BE2C (cell line): Measurements from ENCODE around the gene CD160.
"Not testable (repeated sequence)": the region's sequence is repeated elsewhere in the genome, so short reads cannot be mapped to it uniquely, and the experiment has no call there.

Experiments used
- DNase-seq: peaks from one replicate; pipeline ENCODE4 v3.0.0-alpha.2; 2020
- H3K27me3 ChIP-seq: fragments of 250-450 bp; sonication (Bioruptor Pico); 2 replicates; pipeline ENCODE4 v1.5.1; 2020; ENCODE audit warnings: mild to moderate bottlenecking
- H3K36me3 ChIP-seq: fragments of 250-450 bp; sonication (Bioruptor Pico); 2 replicates; pipeline ENCODE4 v1.5.1; 2020; ENCODE audit warnings: mild to moderate bottlenecking
- H3K4me1 ChIP-seq: fragments of 250-450 bp; sonication (Bioruptor Pico); 2 replicates; pipeline ENCODE4 v1.5.1; 2020
- H3K4me3 ChIP-seq: 2 replicates; pipeline ENCODE4 v1.5.1; 2011; ENCODE audit warnings: low read depth, low read length
- H3K9me3 ChIP-seq: fragments of 250-450 bp; sonication (Bioruptor Pico); 2 replicates; pipeline ENCODE4 v1.5.1; 2020
- TF ChIP-seq, protein P1 (sequence below): IDR thresholded peaks from 2 replicates; pipeline ENCODE4 v1.5.1; 2012; ENCODE audit warnings: mild to moderate bottlenecking, low read depth, low read length

The CD160 gene

DNA sequence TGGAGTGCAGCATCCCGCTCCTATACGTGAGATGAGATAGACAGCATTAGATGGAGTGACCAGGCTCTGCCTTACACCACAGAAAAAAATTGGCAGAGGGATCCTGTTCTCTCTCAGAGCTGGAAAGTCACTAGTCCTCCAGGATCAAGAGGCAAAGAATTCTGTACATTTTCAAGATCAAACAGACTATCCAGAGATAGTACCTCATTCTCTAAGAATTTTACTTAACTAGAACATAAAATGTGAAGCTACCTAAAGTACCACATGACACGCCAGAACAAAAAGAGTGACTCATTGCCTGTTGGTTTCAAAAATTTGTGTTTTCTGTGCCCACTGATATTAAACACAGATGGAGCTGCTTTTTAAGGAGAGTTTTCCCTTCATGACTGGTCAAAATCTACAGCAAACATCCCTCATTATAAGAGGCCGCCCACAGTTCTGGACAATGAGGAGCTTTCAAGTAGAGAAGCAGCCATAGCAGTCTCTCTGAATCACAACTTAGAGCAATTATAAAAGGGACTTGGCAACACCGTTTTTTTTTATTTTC, 32.3 kb downstream of the CD160 start:
- no peaks in the 10 kb centered on the region for H3K4me1 ChIP-seq
- DNase-seq: no peak
- no peak overlapping the region for H3K4me3 ChIP-seq
- peaks cover 26% of the 10 kb centered on the region for H3K36me3 ChIP-seq
- TF ChIP-seq, protein P1, sequence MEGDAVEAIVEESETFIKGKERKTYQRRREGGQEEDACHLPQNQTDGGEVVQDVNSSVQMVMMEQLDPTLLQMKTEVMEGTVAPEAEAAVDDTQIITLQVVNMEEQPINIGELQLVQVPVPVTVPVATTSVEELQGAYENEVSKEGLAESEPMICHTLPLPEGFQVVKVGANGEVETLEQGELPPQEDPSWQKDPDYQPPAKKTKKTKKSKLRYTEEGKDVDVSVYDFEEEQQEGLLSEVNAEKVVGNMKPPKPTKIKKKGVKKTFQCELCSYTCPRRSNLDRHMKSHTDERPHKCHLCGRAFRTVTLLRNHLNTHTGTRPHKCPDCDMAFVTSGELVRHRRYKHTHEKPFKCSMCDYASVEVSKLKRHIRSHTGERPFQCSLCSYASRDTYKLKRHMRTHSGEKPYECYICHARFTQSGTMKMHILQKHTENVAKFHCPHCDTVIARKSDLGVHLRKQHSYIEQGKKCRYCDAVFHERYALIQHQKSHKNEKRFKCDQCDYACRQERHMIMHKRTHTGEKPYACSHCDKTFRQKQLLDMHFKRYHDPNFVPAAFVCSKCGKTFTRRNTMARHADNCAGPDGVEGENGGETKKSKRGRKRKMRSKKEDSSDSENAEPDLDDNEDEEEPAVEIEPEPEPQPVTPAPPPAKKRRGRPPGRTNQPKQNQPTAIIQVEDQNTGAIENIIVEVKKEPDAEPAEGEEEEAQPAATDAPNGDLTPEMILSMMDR: no peak
- no peaks in the 10 kb centered on the region for H3K9me3 ChIP-seq
- no peaks in the 10 kb centered on the region for H3K27me3 ChIP-seq

DNA sequence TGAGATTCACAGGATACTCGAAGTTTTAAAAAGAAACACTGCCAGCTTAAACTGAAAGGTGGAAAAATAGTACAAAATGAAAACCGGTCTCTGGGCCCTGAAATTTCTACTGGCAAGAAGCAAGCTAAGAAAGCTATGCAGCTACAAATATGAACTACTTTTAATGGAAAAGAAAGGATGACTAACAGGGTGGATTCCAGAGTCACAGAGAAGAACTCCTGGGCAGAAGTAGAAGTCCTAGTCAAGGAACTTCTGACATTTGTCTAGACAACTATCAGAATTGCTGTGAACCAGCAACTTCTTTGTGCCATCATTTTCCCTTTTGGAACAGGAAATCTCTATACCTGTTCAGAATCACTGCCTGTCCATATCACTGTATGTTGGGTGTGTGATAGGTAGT, 38.1 kb downstream of the CD160 start:
- Histone ChIP-seq H3K9me3 (peaks cover 3% of the 10 kb centered on the region), H3K4me3 (no peak overlapping the region), H3K36me3 (peaks cover 21% of the 10 kb centered on the region), H3K27me3 (no peaks in the 10 kb centered on the region), H3K4me1 (no peaks in the 10 kb centered on the region)
- no peak for DNase-seq
- TF ChIP-seq, protein P1: no peak

DNA sequence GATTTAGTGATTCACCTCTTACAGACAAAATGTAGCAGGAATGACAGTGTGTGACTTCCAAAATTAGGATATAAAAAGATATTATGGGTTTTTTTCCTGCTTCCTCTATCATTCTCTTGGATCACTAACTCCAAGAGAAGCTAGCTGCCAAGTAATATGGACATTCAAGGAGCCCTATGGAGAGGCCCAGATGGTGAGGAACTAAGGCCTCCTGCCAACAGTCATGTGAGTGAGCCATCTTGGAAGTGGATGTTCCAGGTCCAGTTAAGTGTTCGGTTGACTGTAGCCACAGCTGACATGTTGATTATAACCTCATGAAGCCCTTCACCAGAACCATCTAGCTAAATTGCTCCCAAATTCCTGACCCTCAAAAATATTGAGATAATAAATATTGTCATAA, 38.8 kb downstream of the CD160 start:
- peaks cover 19% of the 10 kb centered on the region for H3K36me3 ChIP-seq
- TF ChIP-seq, protein P1: no peak
- H3K9me3 ChIP-seq: peaks cover 3% of the 10 kb centered on the region
- no peak for DNase-seq
- no peaks in the 10 kb centered on the region for H3K27me3 ChIP-seq
- H3K4me1 ChIP-seq: no peaks in the 10 kb centered on the region
- no peak overlapping the region for H3K4me3 ChIP-seq

DNA sequence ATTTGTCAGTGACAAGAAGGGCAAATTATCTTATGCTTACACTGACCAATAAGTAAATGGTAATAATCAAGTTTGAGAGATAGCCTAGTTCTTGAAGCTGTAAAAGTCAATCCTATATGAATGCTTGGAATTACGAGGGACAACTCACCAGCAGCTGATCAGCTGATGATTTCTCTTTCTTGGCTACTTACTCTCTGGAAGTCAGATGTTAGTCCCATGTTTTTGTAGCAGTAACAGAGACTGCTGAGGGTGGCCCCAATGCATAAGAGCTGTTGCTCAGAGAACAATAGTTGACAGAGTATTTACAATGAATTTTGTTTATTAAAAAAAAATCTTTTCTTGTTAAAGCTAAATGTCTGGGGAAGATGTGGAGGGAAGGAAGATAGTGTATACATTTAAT, 39.3 kb downstream of the CD160 start:
- Histone ChIP-seq H3K27me3 (no peaks in the 10 kb centered on the region), H3K4me1 (no peaks in the 10 kb centered on the region), H3K36me3 (peaks cover 20% of the 10 kb centered on the region), H3K9me3 (peaks cover 3% of the 10 kb centered on the region), H3K4me3 (no peak overlapping the region)
- no peak for DNase-seq
- TF ChIP-seq, protein P1: no peak

DNA sequence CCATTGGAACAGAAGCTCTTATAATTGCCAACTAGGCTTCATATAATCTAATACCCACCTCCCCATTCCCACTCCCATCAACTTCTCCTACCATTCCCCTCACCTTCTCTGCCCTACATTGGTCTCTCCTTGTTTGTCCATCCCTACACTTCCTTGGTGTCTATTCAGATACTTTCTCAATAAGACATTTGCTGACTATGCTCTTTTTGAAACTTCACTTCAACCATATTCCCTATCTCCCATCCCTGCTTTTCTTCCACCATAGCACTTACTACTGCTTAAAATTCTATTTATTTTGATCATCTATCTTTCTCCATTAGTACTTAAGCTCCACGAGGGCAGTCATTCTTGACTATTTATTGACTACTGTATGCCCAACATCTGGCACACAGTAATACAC, 40.4 kb downstream of the CD160 start:
- no peaks in the 10 kb centered on the region for H3K27me3 ChIP-seq

DNA sequence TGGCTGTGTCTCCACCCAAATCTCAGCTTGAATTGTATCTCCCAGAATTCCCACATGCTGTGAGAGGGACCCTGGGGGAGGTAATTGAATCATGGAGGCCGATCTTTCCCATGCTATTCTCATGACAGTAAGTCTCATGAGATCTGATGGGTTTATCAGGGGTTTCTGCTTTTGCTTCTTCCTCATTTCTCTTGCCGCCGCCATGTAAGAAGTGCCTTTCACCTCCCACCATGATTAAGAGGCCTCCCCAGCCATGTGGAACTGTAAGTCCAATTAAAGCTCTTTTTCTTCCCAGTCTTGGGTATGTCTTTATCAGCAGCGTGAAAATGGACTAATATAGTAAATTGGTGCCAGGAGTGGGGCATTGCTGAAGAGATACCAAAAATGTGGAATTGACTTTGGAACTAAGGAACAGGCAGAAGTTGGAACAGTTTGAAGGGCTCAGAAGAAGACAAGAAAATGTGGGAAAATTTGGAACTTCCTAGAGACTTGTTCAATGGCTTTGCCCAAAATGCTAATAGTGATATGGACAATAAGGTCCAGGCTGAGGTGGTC, 41.2 kb downstream of the CD160 start:
- not testable (repeated sequence) for H3K9me3 ChIP-seq, DNase-seq, H3K4me3 ChIP-seq

More for the DNA sequence above, 40.4 kb downstream of the CD160 start:
- Histone ChIP-seq H3K4me3 (no peak overlapping the region), H3K36me3 (peaks cover 20% of the 10 kb centered on the region), H3K9me3 (peaks cover 3% of the 10 kb centered on the region), H3K4me1 (no peaks in the 10 kb centered on the region)
- DNase-seq: no peak
- TF ChIP-seq, protein P1: no peak

DNA sequence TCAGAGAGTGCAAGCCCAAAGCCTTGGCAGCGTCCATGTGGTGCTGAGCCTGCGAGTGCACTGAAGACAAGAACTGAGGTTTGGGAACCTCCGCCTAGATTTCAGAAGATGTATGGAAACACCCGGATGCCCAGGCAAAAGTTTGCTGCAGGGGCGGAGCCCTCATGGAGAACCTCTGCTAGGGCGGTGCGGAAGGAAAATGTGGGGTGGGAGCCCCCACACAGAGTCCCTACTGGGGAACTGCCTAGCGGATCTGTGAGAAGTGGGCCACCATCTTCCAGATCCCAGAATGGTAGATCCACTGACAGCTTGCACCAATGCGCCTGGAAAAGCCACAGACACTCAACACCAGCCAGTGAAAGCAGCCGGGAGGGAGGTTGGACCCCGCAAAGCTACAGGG, 42.2 kb downstream of the CD160 start:
- peaks cover 20% of the 10 kb centered on the region for H3K36me3 ChIP-seq
- H3K4me3 ChIP-seq, H3K27me3 ChIP-seq, DNase-seq, H3K4me1 ChIP-seq, H3K9me3 ChIP-seq: not testable (repeated sequence)

More for the DNA sequence above, 41.2 kb downstream of the CD160 start:
- H3K36me3 ChIP-seq: peaks cover 20% of the 10 kb centered on the region
- not testable (repeated sequence) for H3K4me1 ChIP-seq, H3K27me3 ChIP-seq

DNA sequence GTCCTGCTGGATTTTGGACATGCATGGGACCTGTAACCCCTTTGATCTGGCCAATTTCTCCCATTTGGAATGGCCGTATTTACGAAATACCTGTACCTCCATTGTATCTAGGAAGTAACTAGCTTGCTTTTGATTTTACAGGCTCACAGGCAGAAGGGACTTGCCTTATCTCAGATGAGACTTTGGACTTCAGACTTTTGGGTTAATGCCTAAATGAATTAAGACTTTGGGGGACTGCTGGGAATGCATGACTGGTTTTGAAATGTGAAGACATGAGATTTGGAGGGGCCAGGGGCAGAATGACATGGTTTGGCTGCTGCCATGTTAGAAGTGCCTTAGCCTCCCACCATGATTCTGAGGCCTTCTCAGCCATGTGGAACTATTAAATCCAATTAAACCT, 42.7 kb downstream of the CD160 start:
- H3K9me3 ChIP-seq, DNase-seq, H3K27me3 ChIP-seq, H3K4me1 ChIP-seq, H3K4me3 ChIP-seq: not testable (repeated sequence)
- peaks cover 20% of the 10 kb centered on the region for H3K36me3 ChIP-seq

DNA sequence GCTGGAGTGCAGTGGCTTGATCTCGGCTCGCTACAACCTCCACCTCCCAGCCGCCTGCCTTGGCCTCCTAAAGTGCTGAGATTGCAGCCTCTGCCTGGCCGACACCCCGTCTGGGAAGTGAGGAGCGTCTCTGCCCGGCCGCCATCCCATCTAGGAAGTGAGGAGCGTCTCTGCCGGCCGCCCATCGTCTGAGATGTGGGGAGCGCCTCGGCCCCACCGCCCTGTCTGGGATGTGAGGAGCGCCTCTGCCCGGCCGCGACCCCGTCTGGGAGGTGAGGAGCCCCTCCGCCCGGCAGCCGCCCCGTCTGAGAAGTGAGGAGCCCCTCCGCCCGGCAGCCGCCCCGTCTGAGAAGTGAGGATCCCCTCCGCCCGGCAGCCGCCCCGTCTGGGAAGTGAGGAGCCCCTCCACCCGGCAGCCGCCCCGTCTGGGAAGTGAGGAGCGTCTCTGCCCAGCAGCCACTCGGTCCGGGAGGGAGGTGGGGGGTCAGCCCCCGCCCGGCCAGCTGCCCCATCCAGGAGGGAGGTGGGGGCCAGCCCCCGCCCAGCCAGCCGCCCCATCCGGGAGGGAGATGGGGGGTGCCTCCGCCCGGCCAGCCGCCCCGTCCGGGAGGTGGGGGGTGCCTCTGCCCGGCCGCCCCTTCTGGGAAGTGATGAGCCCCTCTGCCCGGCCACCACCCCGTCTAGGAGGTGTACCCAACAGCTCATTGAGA, 45.1 kb downstream of the CD160 start:
- not testable (repeated sequence) for H3K4me1 ChIP-seq, H3K27me3 ChIP-seq, DNase-seq, H3K9me3 ChIP-seq, H3K4me3 ChIP-seq
- peaks cover 26% of the 10 kb centered on the region for H3K36me3 ChIP-seq

DNA sequence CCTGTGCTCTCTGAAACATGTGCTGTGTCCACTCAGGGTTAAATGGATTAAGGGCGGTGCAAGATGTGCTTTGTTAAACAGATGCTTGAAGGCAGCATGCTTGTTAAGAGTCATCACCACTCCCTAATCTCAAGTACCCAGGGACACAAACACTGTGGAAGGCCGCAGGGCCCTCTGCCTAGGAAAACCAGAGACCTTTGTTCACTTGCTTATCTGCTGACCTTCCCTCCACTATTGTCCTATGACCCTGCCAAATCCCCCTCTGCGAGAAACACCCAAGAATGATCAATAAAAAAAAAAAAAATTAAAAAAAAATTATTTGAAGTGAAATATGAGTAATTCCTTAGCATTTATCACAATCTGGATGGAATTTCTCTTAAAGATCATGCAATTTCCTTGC, 45.8 kb downstream of the CD160 start:
- H3K36me3 ChIP-seq: peaks cover 26% of the 10 kb centered on the region
- not testable (repeated sequence) for DNase-seq, H3K4me3 ChIP-seq, H3K9me3 ChIP-seq, H3K4me1 ChIP-seq, H3K27me3 ChIP-seq
